M059J (cell line): Measurements from ENCODE around the gene UNC5C. TPM values are rescaled to one million over a fixed set of nuclear protein-coding genes. Genes with fewer than 3 reads are reported as not detected.
A peak's percentile ranks its signal among the peaks of the same experiment; 100 is the strongest.

Source experiments
- DNase-seq: peaks from one replicate; pipeline ENCODE4 v3.0.0-alpha.2; 2012; ENCODE audit warnings: low read depth
- total RNA-seq: library from RNA; depleted of rRNA; stranded (reverse); fragments of >200 nt; shearing (Covaris generic); gene quantifications from 2 replicates; pipeline ENCODE4 v1.2.3, GENCODE V29; 2014

The UNC5C gene
- total RNA-seq, 1 experiment from 2014 or later: 2.1 TPM

GRCh38 chr4:95546866-95547714 is 1.7 kb downstream of the UNC5C start:
- peak; percentile 4 for DNase-seq

- no peak for DNase-seq
Observed at GRCh38 chr4:95546221-95546620, 2.6 kb downstream of the UNC5C start.

GRCh38 chr4:95545546-95545945 is 3.2 kb downstream of the UNC5C start:
- no peak for DNase-seq

- no peak for DNase-seq
Observed at GRCh38 chr4:95544113-95545103, 4.4 kb downstream of the UNC5C start.

GRCh38 chr4:95541889-95542607 is 6.7 kb downstream of the UNC5C start:
- peak; percentile 13 for DNase-seq

GRCh38 chr4:95541094-95541493 is 7.7 kb downstream of the UNC5C start:
- no peak for DNase-seq

- DNase-seq: no peak
Observed at GRCh38 chr4:95540227-95540626, 8.5 kb downstream of the UNC5C start.

- no peak for DNase-seq
Observed at GRCh38 chr4:95539106-95539505, 9.7 kb downstream of the UNC5C start.

- no peak for DNase-seq
Observed at GRCh38 chr4:95537863-95538488, 10.8 kb downstream of the UNC5C start.

- DNase-seq: no peak
Observed at GRCh38 chr4:95537191-95537590, 11.6 kb downstream of the UNC5C start.

- DNase-seq: no peak
Observed at GRCh38 chr4:95536650-95537049, 12.1 kb downstream of the UNC5C start.

GRCh38 chr4:95535180-95535579 is 13.6 kb downstream of the UNC5C start:
- no peak for DNase-seq

- no peak for DNase-seq
Observed at GRCh38 chr4:95534032-95534431, 14.7 kb downstream of the UNC5C start.

GRCh38 chr4:95533254-95533653 is 15.5 kb downstream of the UNC5C start:
- DNase-seq: no peak

- no peak for DNase-seq
Observed at GRCh38 chr4:95532305-95532704, 16.5 kb downstream of the UNC5C start.

- no peak for DNase-seq
Observed at GRCh38 chr4:95531141-95531540, 17.6 kb downstream of the UNC5C start.

- no peak for DNase-seq
Observed at GRCh38 chr4:95529946-95530345, 18.8 kb downstream of the UNC5C start.

- DNase-seq: no peak
Observed at GRCh38 chr4:95528388-95528948, 20.3 kb downstream of the UNC5C start.

- DNase-seq: no peak
Observed at GRCh38 chr4:95526075-95526474, 22.7 kb downstream of the UNC5C start.

GRCh38 chr4:95524729-95525128 is 24.0 kb downstream of the UNC5C start:
- no peak for DNase-seq

GRCh38 chr4:95524184-95524583 is 24.6 kb downstream of the UNC5C start:
- no peak for DNase-seq
